CD8-positive, alpha-beta memory T cell (primary cell): Measurements from ENCODE around the gene HDLBP. TPM values are rescaled to one million over a fixed set of nuclear protein-coding genes. Genes with fewer than 3 reads are reported as not detected.
"Not testable (repeated sequence)": the region's sequence is repeated elsewhere in the genome, so short reads cannot be mapped to it uniquely, and the experiment has no call there.

Experiments used
- CTCF ChIA-PET: fragments of 350-600 bp; sonication (Branson Sonifier 250); formaldehyde crosslinking; loops from one replicate; lab custom pipeline; 2021; ENCODE audit warnings: antibody characterized with exemption; lab: Charles Lee
- POLR2A ChIA-PET: fragments of 350-600 bp; sonication (Branson Sonifier 250); formaldehyde crosslinking; loops from one replicate; lab custom pipeline; 2021; ENCODE audit warnings: antibody characterized with exemption; lab: Charles Lee
- DNase-seq, 5 donors: peaks; one replicate each; pipeline versions ENCODE4 v3.0.0 to v3.0.0-alpha.2; 2020 to 2022; ENCODE audit warnings: mixed read lengths in 1 of 5
- H3K27ac ChIP-seq: one replicate; pipeline ENCODE4 v1.7.0; 2013; ENCODE audit warnings: low read depth, mild to moderate bottlenecking, low read length, moderate library complexity
- H3K27me3 ChIP-seq: 2 replicates; pipeline ENCODE4 v1.7.0; 2013; ENCODE audit warnings: low read length, mild to moderate bottlenecking; ENCODE audit not compliant: insufficient read depth, poor library complexity, severe bottlenecking
- H3K36me3 ChIP-seq: 2 replicates; pipeline ENCODE4 v1.7.0; 2013; ENCODE audit warnings: mild to moderate bottlenecking, low read length, moderate library complexity; ENCODE audit not compliant: insufficient read depth
- H3K4me1 ChIP-seq: 2 replicates; pipeline ENCODE4 v1.7.0; 2013; ENCODE audit warnings: mild to moderate bottlenecking, low read length, moderate library complexity; ENCODE audit not compliant: insufficient read depth
- H3K4me3 ChIP-seq: 2 replicates; pipeline ENCODE4 v1.7.0; 2013; ENCODE audit warnings: mild to moderate bottlenecking, low read length
- H3K9me3 ChIP-seq: 2 replicates; pipeline ENCODE4 v1.7.0; 2013; ENCODE audit warnings: mild to moderate bottlenecking, low read length
- H3K27ac Mint-ChIP-seq, 8 donors: one replicate each; pipeline ENCODE4 v1.8.0; 2020 to 2021; ENCODE audit warnings: mixed read lengths in 8 of 8, mild to moderate bottlenecking in 6 of 8, inconsistent platforms in 3 of 8, moderate library complexity in 3 of 8
- H3K27me3 Mint-ChIP-seq, 2 donors: one replicate each; pipeline ENCODE4 v1.8.0; 2020 to 2021; ENCODE audit warnings: mixed read lengths in 2 of 2, mild to moderate bottlenecking in 1 of 2, moderate library complexity in 1 of 2
- H3K36me3 Mint-ChIP-seq, 3 donors: one replicate each; pipeline ENCODE4 v1.8.0; 2020 to 2021; ENCODE audit warnings: mixed read lengths in 3 of 3, inconsistent platforms in 1 of 3, mild to moderate bottlenecking in 1 of 3
- H3K4me1 Mint-ChIP-seq, 3 donors: one replicate each; pipeline ENCODE4 v1.8.0; 2020 to 2021; ENCODE audit warnings: mixed read lengths in 3 of 3, inconsistent platforms in 1 of 3, mild to moderate bottlenecking in 1 of 3
- H3K4me3 Mint-ChIP-seq, 7 donors: one replicate each; pipeline ENCODE4 v1.8.0; 2020 to 2021; ENCODE audit warnings: mixed read lengths in 7 of 7, mild to moderate bottlenecking in 6 of 7, moderate library complexity in 4 of 7, inconsistent platforms in 2 of 7
- H3K9me3 Mint-ChIP-seq, 5 donors: one replicate each; pipeline ENCODE4 v1.8.0; 2020 to 2022; ENCODE audit warnings: mixed read lengths in 5 of 5, mild to moderate bottlenecking in 3 of 5, moderate library complexity in 2 of 5, inconsistent platforms in 1 of 5
- polyA plus RNA-seq: library from polyadenylated mRNA; unstranded; fragments of 300-500 nt; fragmentation: Illumina TruSeq; gene quantifications from one replicate; pipeline ENCODE4 v1.2.3, GENCODE V29; 2021
- total RNA-seq, 2 experiments: library from RNA; stranded (reverse); gene quantifications; one replicate each; pipeline ENCODE4 v1.2.3, GENCODE V29; 2021

HDLBP gene
- total and polyA plus RNA-seq, 3 experiments from 2014 or later = 70.0 to 313 (median 307) TPM

GRCh38 chr2:241279413-241279812 lies 36.1 kb downstream of the HDLBP start:
- no peak overlapping the region for H3K4me3 ChIP-seq
- peaks cover 13% of the 10 kb centered on the region for H3K4me1 ChIP-seq
- H3K9me3 ChIP-seq = no peaks in the 10 kb centered on the region
- Mint-ChIP-seq H3K27ac (peak overlapping the region in 3 of 8 donors; percentile 35 to 59 (median 56)), H3K27me3 (no peaks in the 10 kb centered on the region), H3K4me1 (peaks cover 14 to 38% (median 33%) of the 10 kb centered on the region in 3 donors), H3K9me3 (peaks cover 0 to 3% (median 0%) of the 10 kb centered on the region in 5 donors), H3K36me3 (peaks cover 0 to 6% (median 4%) of the 10 kb centered on the region in 3 donors), H3K4me3 (no peak overlapping the region)
- no peak overlapping the region for H3K27ac ChIP-seq
- CTCF ChIA-PET = no interaction called here
- DNase-seq = no peak
- no peaks in the 10 kb centered on the region for H3K36me3 ChIP-seq
- POLR2A ChIA-PET = no interaction called here
- H3K27me3 ChIP-seq = no peaks in the 10 kb centered on the region

GRCh38 chr2:241278306-241278705 lies 37.2 kb downstream of the HDLBP start:
- CTCF ChIA-PET, H3K36me3 ChIP-seq, H3K4me3 Mint-ChIP-seq, POLR2A ChIA-PET, H3K9me3 Mint-ChIP-seq, H3K36me3 Mint-ChIP-seq, H3K27me3 Mint-ChIP-seq, H3K4me3 ChIP-seq, H3K27ac ChIP-seq, H3K27me3 ChIP-seq, DNase-seq, H3K9me3 ChIP-seq: not testable (repeated sequence)
- Mint-ChIP-seq H3K4me1 (peaks cover 15 to 42% (median 35%) of the 10 kb centered on the region in 3 donors), H3K27ac (peak overlapping the region in 1 of 8 donors; percentile 58)
- H3K4me1 ChIP-seq = peaks cover 12% of the 10 kb centered on the region

- H3K4me1 Mint-ChIP-seq = peaks cover 23 to 42% (median 32%) of the 10 kb centered on the region in 3 donors
- no peaks in the 10 kb centered on the region for H3K36me3 ChIP-seq
- DNase-seq = no peak
- H3K9me3 Mint-ChIP-seq = peaks cover 0 to 3% (median 0%) of the 10 kb centered on the region in 5 donors
- H3K4me1 ChIP-seq = peaks cover 19% of the 10 kb centered on the region
- peaks cover 0 to 8% (median 2%) of the 10 kb centered on the region in 3 donors for H3K36me3 Mint-ChIP-seq
- ChIA-PET POLR2A (interaction anchor here (0.6 kb wide), 1 partner anchor 90 kb away, joined by 3 read pairs; no protein-coding TSS in a partner anchor), CTCF (interaction anchor here (0.8 to 1.9 kb wide), 2 partner anchors 8 to 66 kb away, joined by 3 to 4 read pairs; no protein-coding TSS in a partner anchor)
- no peak overlapping the region for H3K27ac ChIP-seq
- H3K9me3 ChIP-seq = no peaks in the 10 kb centered on the region
- H3K27ac Mint-ChIP-seq = peak overlapping the region in 1 of 8 donors; percentile 51
- H3K4me3 ChIP-seq = no peak overlapping the region
- H3K4me3 Mint-ChIP-seq = no peak overlapping the region
- no peaks in the 10 kb centered on the region for H3K27me3 ChIP-seq
- peaks cover 0 to 2% of the 10 kb centered on the region in 2 donors for H3K27me3 Mint-ChIP-seq
Measured at GRCh38 chr2:241275910-241276309, 39.6 kb downstream of the HDLBP start.

- Mint-ChIP-seq H3K4me1 (peaks cover 27 to 46% (median 36%) of the 10 kb centered on the region in 3 donors), H3K9me3 (peaks cover 0 to 3% (median 0%) of the 10 kb centered on the region in 5 donors), H3K27me3 (peaks cover 0 to 2% of the 10 kb centered on the region in 2 donors), H3K36me3 (peaks cover 0 to 8% (median 2%) of the 10 kb centered on the region in 3 donors), H3K4me3 (peak overlapping the region in 1 of 7 donors; percentile 1), H3K27ac (no peak overlapping the region)
- no peak overlapping the region for H3K4me3 ChIP-seq
- DNase-seq = no peak
- H3K36me3 ChIP-seq = no peaks in the 10 kb centered on the region
- POLR2A ChIA-PET = interaction anchor here (0.6 kb wide), 1 partner anchor 89 kb away, joined by 3 read pairs; no protein-coding TSS in a partner anchor
- H3K4me1 ChIP-seq = peaks cover 21% of the 10 kb centered on the region
- no peaks in the 10 kb centered on the region for H3K27me3 ChIP-seq
- CTCF ChIA-PET = interaction anchor here (0.8 kb wide), 1 partner anchor 67 kb away, joined by 3 read pairs; no protein-coding TSS in a partner anchor
- H3K9me3 ChIP-seq = no peaks in the 10 kb centered on the region
- H3K27ac ChIP-seq = no peak overlapping the region
Measured at GRCh38 chr2:241275504-241275903, 40.0 kb downstream of the HDLBP start.

GRCh38 chr2:241274127-241274526 lies 41.3 kb downstream of the HDLBP start:
- Mint-ChIP-seq H3K4me3 (peak overlapping the region; percentile 23 to 82 (median 79)), H3K36me3 (peaks cover 0 to 8% (median 2%) of the 10 kb centered on the region in 3 donors), H3K9me3 (peaks cover 0 to 3% (median 0%) of the 10 kb centered on the region in 5 donors), H3K27ac (peak overlapping the region in 7 of 8 donors; percentile 9 to 83 (median 60)), H3K4me1 (peaks cover 32 to 53% (median 49%) of the 10 kb centered on the region in 3 donors), H3K27me3 (peaks cover 0 to 2% of the 10 kb centered on the region in 2 donors)
- ChIA-PET POLR2A (no interaction called here), CTCF (no interaction called here)
- Histone ChIP-seq H3K4me3 (no peak overlapping the region), H3K27me3 (no peaks in the 10 kb centered on the region), H3K4me1 (peaks cover 21% of the 10 kb centered on the region), H3K36me3 (no peaks in the 10 kb centered on the region), H3K27ac (no peak overlapping the region), H3K9me3 (no peaks in the 10 kb centered on the region)
- DNase-seq = no peak

GRCh38 chr2:241273210-241274020 lies 42.1 kb downstream of the HDLBP start:
- Histone ChIP-seq H3K4me1 (peaks cover 21% of the 10 kb centered on the region), H3K27me3 (no peaks in the 10 kb centered on the region), H3K27ac (no peak overlapping the region), H3K9me3 (no peaks in the 10 kb centered on the region), H3K36me3 (no peaks in the 10 kb centered on the region), H3K4me3 (peak overlapping the region; percentile 50)
- ChIA-PET CTCF (interaction anchor here (0.5 kb wide), 1 partner anchor 21 kb away, joined by 3 read pairs; no protein-coding TSS in a partner anchor), POLR2A (no interaction called here)
- Mint-ChIP-seq H3K36me3 (peaks cover 0 to 14% (median 2%) of the 10 kb centered on the region in 3 donors), H3K27me3 (peaks cover 0 to 2% of the 10 kb centered on the region in 2 donors), H3K27ac (peak overlapping the region; percentile 50 to 95 (median 72)), H3K4me3 (peak overlapping the region; percentile 66 to 82 (median 81)), H3K9me3 (peaks cover 0 to 3% (median 0%) of the 10 kb centered on the region in 5 donors), H3K4me1 (peaks cover 36 to 60% (median 54%) of the 10 kb centered on the region in 3 donors)
- DNase-seq = peak in 1 of 5 donors; percentile 5

- ChIA-PET POLR2A (interaction anchor here (0.6 kb wide), 1 partner anchor 178 kb away, joined by 3 read pairs; no protein-coding TSS in a partner anchor), CTCF (no interaction called here)
- peak; percentile 38 to 64 (median 56) for DNase-seq
- no peaks in the 10 kb centered on the region for H3K27me3 ChIP-seq
- Mint-ChIP-seq H3K9me3 (peaks cover 0 to 3% (median 0%) of the 10 kb centered on the region in 5 donors), H3K27ac (peak overlapping the region in 6 of 8 donors; percentile 61 to 95 (median 79)), H3K36me3 (peaks cover 0 to 23% (median 2%) of the 10 kb centered on the region in 3 donors), H3K4me1 (peaks cover 42 to 63% (median 59%) of the 10 kb centered on the region in 3 donors), H3K27me3 (peaks cover 0 to 2% of the 10 kb centered on the region in 2 donors), H3K4me3 (peak overlapping the region; percentile 66 to 82 (median 81))
- peaks cover 3% of the 10 kb centered on the region for H3K36me3 ChIP-seq
- no peak overlapping the region for H3K27ac ChIP-seq
- H3K4me3 ChIP-seq = peak overlapping the region; percentile 60
- H3K9me3 ChIP-seq = no peaks in the 10 kb centered on the region
- H3K4me1 ChIP-seq = peaks cover 21% of the 10 kb centered on the region
Measured at GRCh38 chr2:241272303-241273209, 42.9 kb downstream of the HDLBP start.
